GM19239 (cell line): ENCODE data around the gene RELL1.

ENCODE experiments used
- DNase-seq: peaks from one replicate; pipeline ENCODE4 v3.0.0; 2011; ENCODE audit warnings: low spot score; ENCODE audit not compliant: insufficient read length
- FAIRE-seq: peaks from 2 replicates; lab custom pipeline; 2011; peaks lifted over from hg19 to GRCh38; lab: Jason Lieb, UNC

The RELL1 gene

GRCh38 chr4:37641886-37642849, 44.0 kb downstream of the RELL1 start:
- FAIRE-seq = no peak
- DNase-seq = no peak

GRCh38 chr4:37641352-37641751, 44.8 kb downstream of the RELL1 start:
- DNase-seq = no peak
- FAIRE-seq = no peak

- DNase-seq = no peak
- no peak for FAIRE-seq
Observed at GRCh38 chr4:37639551-37640285, 46.5 kb downstream of the RELL1 start.

- FAIRE-seq = no peak
- DNase-seq = no peak
Observed at GRCh38 chr4:37635155-37635554, 51.0 kb downstream of the RELL1 start.

- FAIRE-seq = no peak
Observed at GRCh38 chr4:37634180-37634579, 52.0 kb downstream of the RELL1 start.

GRCh38 chr4:37632836-37633235, 53.3 kb downstream of the RELL1 start:
- FAIRE-seq = no peak
- DNase-seq = no peak

More at GRCh38 chr4:37634180-37634579, 52.0 kb downstream of the RELL1 start:
- no peak for DNase-seq

GRCh38 chr4:37631551-37631950, 54.6 kb downstream of the RELL1 start:
- DNase-seq (no peak), FAIRE-seq (no peak)

GRCh38 chr4:37629713-37630112, 56.5 kb downstream of the RELL1 start:
- DNase-seq (no peak), FAIRE-seq (no peak)

GRCh38 chr4:37628977-37629609, 57.1 kb downstream of the RELL1 start:
- FAIRE-seq (peak; percentile 18), DNase-seq (no peak)

- DNase-seq (no peak), FAIRE-seq (no peak)
Observed at GRCh38 chr4:37627263-37627662, 58.9 kb downstream of the RELL1 start.

GRCh38 chr4:37625499-37625898, 60.7 kb downstream of the RELL1 start:
- DNase-seq (no peak), FAIRE-seq (no peak)

- no peak for FAIRE-seq
- DNase-seq = no peak
Observed at GRCh38 chr4:37623940-37624339, 62.2 kb downstream of the RELL1 start.

GRCh38 chr4:37623125-37623524, 63.1 kb downstream of the RELL1 start:
- FAIRE-seq = no peak
- no peak for DNase-seq

- DNase-seq (no peak), FAIRE-seq (peak; percentile 61)
Observed at GRCh38 chr4:37620176-37620575, 66.0 kb downstream of the RELL1 start.

GRCh38 chr4:37615720-37616063, 70.5 kb downstream of the RELL1 start:
- DNase-seq (no peak), FAIRE-seq (no peak)

GRCh38 chr4:37615059-37615719, 71.0 kb downstream of the RELL1 start:
- FAIRE-seq (no peak), DNase-seq (no peak)

GRCh38 chr4:37612811-37613210, 73.4 kb downstream of the RELL1 start:
- DNase-seq = no peak
- FAIRE-seq = no peak

- DNase-seq = no peak
- no peak for FAIRE-seq
Observed at GRCh38 chr4:37609626-37610025, 76.5 kb downstream of the RELL1 start.

- FAIRE-seq (no peak), DNase-seq (no peak)
Observed at GRCh38 chr4:37607018-37607417, 79.2 kb downstream of the RELL1 start.

GRCh38 chr4:37605843-37606565, 80.2 kb downstream of the RELL1 start:
- DNase-seq (no peak), FAIRE-seq (no peak)
